HFF-Myc (cell line): ENCODE results near the gene OBP2A.

ENCODE experiments used
- DNase-seq: peaks from one replicate; pipeline ENCODE4 v3.0.0-alpha.2; 2011; ENCODE audit warnings: low read depth; ENCODE audit errors: extremely low read depth
- H3K4me3 ChIP-seq: replicated peaks from 2 replicates; pipeline ENCODE4 v1.5.1; 2011; ENCODE audit warnings: low read depth, mild to moderate bottlenecking, control low read depth, low read length
- TF ChIP-seq, protein P1 (sequence below): IDR thresholded peaks from 2 replicates; pipeline ENCODE4 v1.5.1; 2012; ENCODE audit warnings: mild to moderate bottlenecking, low read depth, low read length, control low read depth; ENCODE audit errors: missing control alignments

The OBP2A gene

DNA sequence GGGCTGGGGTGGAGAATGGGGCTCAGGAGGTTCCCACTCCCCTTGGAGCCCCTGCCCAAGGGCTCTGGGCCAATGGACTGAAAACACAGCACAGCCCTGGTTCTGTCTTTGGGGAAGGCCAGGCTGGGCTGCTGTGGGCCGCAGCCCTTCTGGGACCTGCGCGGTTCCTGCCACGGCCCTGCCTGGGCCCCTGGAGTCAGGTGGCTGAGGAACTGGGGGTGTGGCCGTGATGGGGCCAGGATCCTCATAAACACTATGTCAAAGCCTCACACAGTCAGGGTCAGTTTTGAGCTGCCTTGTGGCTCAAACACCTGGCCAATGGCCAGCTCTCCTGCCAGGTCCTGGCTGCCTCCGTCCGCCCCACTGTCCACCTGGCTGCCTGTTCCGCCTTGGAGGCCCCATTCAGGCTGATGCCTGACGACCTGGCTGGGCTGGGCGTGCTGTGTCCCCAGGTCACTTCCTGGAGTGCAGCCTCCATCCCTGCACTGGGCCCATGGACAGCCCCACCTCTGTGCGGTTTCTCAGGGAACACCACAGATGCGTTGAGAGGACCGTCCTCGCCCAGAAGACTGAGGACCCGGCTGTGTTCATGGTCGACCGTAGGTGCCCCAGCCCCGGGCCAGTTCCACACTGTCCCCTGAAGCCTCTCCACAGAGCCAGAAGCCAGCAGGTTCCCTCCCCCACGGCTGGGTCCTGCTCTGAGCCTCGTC lies 43.1 kb downstream of the OBP2A start:
- TF ChIP-seq, protein P1, sequence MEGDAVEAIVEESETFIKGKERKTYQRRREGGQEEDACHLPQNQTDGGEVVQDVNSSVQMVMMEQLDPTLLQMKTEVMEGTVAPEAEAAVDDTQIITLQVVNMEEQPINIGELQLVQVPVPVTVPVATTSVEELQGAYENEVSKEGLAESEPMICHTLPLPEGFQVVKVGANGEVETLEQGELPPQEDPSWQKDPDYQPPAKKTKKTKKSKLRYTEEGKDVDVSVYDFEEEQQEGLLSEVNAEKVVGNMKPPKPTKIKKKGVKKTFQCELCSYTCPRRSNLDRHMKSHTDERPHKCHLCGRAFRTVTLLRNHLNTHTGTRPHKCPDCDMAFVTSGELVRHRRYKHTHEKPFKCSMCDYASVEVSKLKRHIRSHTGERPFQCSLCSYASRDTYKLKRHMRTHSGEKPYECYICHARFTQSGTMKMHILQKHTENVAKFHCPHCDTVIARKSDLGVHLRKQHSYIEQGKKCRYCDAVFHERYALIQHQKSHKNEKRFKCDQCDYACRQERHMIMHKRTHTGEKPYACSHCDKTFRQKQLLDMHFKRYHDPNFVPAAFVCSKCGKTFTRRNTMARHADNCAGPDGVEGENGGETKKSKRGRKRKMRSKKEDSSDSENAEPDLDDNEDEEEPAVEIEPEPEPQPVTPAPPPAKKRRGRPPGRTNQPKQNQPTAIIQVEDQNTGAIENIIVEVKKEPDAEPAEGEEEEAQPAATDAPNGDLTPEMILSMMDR: no peak
- DNase-seq: no peak

DNA sequence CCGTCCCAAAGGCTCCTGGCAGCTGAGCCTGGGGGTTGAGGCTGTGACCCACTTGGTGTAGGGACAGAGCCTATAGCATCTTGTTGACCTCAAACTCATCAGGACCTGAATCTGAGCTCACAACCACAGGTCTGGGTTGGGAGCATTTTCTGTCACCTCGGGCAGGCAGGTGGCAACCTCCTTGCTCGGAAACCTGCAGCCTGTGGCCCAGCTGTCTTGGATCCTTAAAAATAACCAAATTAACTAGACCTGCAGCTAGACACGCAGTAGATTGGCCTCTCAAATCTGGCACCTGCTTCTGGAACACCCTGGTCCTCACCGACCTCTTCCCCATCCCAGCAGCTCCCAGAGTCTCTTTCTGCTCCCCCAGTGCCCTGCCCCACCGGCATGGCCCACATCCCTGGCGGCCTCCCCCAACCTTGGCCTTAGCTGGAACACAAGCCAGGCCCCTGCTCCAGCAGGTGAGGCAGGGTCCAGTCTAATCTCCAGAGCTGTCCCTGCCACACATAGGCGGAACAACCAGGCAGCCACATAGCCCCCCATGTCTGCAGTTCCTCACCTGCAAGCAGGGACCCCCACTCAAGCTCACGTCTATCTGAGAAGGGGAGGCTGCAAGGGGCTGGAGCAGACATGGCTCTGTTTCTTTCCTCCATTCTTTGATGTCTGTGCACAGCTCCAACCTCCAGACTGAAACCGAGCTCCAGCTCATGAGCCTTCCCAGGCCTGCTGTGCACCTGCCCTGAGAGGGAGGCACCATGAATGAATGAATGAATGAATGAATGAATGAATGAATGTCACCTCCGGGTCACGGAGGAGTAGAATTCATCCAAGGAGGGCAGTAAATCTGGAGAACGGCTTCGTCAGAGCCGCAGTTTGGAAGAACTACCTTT lies 43.9 kb downstream of the OBP2A start:
- TF ChIP-seq, protein P1: no peak
- DNase-seq: no peak
- no peak overlapping the region for H3K4me3 ChIP-seq

More for the DNA sequence above, 43.1 kb downstream of the OBP2A start:
- no peak overlapping the region for H3K4me3 ChIP-seq

DNA sequence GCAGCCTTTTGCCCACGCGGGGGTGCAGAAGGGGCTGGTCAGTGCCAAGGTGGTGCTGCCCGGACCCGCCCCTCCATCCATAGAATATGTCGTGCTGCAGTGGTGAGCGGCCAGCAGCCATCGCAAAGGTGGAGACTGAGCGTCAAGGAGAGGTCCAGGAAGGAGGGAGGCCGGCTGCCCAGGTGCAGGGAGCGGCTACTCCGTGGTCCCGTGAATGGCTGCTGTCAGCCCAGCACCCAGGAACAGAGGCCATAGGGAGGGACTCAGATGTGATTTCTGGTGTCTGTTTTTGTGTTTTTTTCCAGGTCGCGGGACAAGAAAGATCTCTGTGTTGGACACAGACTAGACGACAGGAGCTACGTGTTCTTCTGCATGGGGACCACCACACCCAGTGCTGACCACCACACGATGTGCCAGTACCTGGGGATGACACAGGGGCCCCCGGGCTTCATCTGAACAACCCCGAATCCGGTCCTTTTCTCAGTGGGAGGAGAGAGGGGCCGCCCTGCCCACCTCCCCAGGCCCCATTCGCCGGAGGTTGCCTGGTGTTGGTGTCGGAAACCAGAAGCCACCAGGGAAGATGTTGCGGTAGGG lies 44.7 kb downstream of the OBP2A start:
- no peak for DNase-seq
- TF ChIP-seq, protein P1: no peak

DNA sequence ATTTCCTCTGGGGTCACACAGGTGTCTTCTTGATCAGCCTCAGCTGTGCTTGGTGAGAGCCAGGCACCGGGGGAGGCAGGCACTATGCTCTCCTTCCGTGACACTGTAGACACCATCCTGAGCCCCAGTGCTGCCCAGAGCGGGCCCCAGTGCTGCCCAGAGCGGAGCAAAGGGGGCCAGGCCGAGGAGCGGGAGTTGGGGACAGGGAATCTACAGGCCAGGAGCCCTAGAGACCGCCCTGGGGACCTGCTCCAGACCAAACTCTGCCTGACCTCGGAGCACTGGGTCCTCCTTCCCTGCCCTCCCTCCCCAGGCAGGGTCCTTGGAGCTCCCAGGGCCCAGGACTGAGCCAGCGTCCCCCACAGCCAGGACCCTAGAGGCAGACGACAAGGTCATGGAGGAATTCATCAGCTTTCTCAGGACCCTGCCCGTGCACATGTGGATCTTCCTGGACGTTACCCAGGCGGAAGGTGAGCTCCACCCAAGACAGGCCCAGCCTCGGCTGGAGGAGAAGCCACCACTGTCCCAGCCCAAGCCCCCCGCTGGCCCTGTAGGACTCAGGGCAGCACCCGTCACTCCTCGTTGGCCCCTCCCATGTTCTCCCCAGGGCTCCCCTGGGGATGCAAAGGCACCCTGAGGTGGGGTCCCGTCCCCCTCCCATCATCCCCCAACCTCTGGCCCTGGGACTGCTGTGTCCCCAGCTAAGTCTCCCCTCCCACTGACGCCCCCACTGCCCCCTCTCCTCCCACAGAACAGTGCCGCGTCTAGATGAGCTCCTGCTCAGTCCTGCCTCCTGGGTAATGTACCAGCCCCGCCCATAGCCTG lies 45.8 kb downstream of the OBP2A start:
- no peak overlapping the region for H3K4me3 ChIP-seq
- no peak for DNase-seq
- TF ChIP-seq, protein P1: no peak

More for the DNA sequence above, 44.7 kb downstream of the OBP2A start:
- H3K4me3 ChIP-seq: no peak overlapping the region

DNA sequence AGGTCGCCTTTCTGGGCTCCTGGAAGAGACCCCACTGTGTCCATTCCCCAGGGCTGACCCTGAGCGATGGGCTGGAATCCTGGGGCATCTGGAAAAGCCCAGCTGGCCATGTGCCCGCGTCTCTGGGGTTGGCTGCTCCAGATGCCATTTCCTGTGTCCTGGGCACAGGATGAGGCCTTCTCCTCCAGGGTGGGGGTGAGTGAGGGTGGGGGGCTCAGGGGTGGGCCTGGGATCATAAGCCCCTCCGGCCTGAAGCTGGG lies 46.3 kb downstream of the OBP2A start:
- TF ChIP-seq, protein P1: no peak
- DNase-seq: no peak
- no peak overlapping the region for H3K4me3 ChIP-seq

DNA sequence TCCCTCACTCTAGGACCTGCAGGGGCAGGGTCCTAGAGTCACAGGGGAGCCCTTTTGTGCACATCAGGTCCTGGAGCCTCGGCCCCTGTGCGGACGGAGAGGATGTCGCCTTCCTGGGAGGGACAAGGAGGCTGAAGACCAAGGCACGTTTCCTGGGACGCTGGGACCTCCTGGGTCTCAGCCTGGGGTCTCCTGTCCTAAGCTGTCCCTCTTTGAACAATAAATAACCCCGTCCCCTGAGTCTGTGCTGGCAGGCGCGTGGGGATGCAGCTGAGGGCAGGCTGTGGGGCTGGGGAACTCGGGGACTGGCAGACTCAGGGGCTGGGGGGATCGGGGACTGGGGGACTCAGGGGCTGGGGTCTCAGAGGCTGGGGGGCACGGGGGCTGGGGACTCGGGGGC lies 46.7 kb downstream of the OBP2A start:
- TF ChIP-seq, protein P1: no peak
- H3K4me3 ChIP-seq: no peak overlapping the region
- DNase-seq: no peak
